RWPE2 (cell line): Measurements from ENCODE around the gene OR2AK2.

Experiments used
- ATAC-seq: fragments of 200-7000 bp; cut with Tn5 transposase; 3 replicates; pipeline ENCODE4 v1.9.1; 2021; ENCODE audit warnings: low read depth
- DNase-seq: peaks from one replicate; pipeline ENCODE4 v3.0.0-alpha.2; 2020; ENCODE audit warnings: low spot score
- H3K27ac ChIP-seq: fragments of 450-650 bp; 2 replicates; pipeline ENCODE4 v1.5.1; 2017; ENCODE audit warnings: mild to moderate bottlenecking; ENCODE audit not compliant: poor library complexity, severe bottlenecking
- H3K27me3 ChIP-seq: fragments of 250-450 bp; sonication (Bioruptor Pico); 2 replicates; pipeline ENCODE4 v1.5.1; 2021; ENCODE audit warnings: mild to moderate bottlenecking, moderate library complexity; ENCODE audit not compliant: insufficient read depth, poor library complexity, severe bottlenecking
- H3K36me3 ChIP-seq: fragments of 250-450 bp; sonication (Bioruptor Pico); 2 replicates; pipeline ENCODE4 v1.5.1; 2020; ENCODE audit warnings: low read depth, mild to moderate bottlenecking, moderate library complexity
- H3K4me1 ChIP-seq: fragments of 250-450 bp; sonication (Bioruptor Pico); 2 replicates; pipeline ENCODE4 v1.5.1; 2021; ENCODE audit warnings: mild to moderate bottlenecking, moderate library complexity; ENCODE audit not compliant: insufficient read depth, poor library complexity, severe bottlenecking
- H3K4me3 ChIP-seq: fragments of 250-450 bp; sonication (Bioruptor Pico); 2 replicates; pipeline ENCODE4 v1.5.1; 2021; ENCODE audit warnings: mild to moderate bottlenecking, moderate library complexity; ENCODE audit not compliant: severe bottlenecking
- H3K9me3 ChIP-seq: fragments of 250-450 bp; sonication (Bioruptor Pico); 2 replicates; pipeline ENCODE4 v1.5.1; 2021; ENCODE audit warnings: mild to moderate bottlenecking, moderate library complexity; ENCODE audit not compliant: severe bottlenecking
- CTCF ChIP-seq: fragments of 450-650 bp; IDR thresholded peaks from one replicate; pipeline ENCODE4 v1.5.1; 2017; ENCODE audit warnings: mild to moderate bottlenecking, moderate library complexity; ENCODE audit not compliant: poor library complexity, severe bottlenecking

OR2AK2 gene

DNA sequence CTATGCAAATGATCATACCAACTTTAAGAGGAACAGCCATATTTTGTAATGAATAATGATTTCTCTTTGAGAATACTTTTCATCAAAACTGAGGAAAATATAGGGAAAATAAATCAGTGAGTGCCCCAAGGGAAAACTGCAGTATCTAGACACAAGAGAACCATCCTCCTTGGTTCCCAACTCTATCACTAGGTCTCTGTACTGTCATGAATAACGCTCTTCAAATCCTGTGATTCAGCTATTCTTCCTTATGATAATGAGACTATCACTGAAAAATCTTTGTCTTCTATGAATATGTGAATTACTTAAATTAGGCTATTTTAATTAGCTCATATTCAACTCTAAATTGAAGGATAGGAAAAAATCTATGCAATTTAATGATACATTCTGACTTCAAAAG is 50.8 kb downstream of the OR2AK2 start:
- no peaks in the 10 kb centered on the region for H3K9me3 ChIP-seq
- no peak for ATAC-seq
- no peak overlapping the region for H3K4me3 ChIP-seq
- H3K27ac ChIP-seq = no peak overlapping the region
- no peaks in the 10 kb centered on the region for H3K27me3 ChIP-seq
- no peak for TF ChIP-seq CTCF
- DNase-seq = no peak
- H3K4me1 ChIP-seq = no peaks in the 10 kb centered on the region
- H3K36me3 ChIP-seq = no peaks in the 10 kb centered on the region
